ENCODE data around the gene TECPR1. TPM values are rescaled to one million over a fixed set of nuclear protein-coding genes. Genes with fewer than 3 reads are reported as not detected.
A peak's percentile ranks its signal among the peaks of the same experiment; 100 is the strongest.

TECPR1 gene
- total and polyA plus RNA-seq, 2 of the 4 experiments (the other 2 are of a cell fraction): 11.5 to 14.7 TPM

GRCh38 chr7:98284335-98285036, 32.5 kb upstream of the TECPR1 start (continued):
- no peak for TF ChIP-seq ELK1 (IDR thresholded peaks at IDR 0.05; ENCODE audit: borderline replicate concordance, low read depth, low read length)

- Histone ChIP-seq H2BK20ac (ENCODE audit: low read depth, low read length) (no peak overlapping the region), H2BK5ac (ENCODE audit: low read depth, low read length, poor library complexity, severe bottlenecking) (peak overlapping the region; percentile 94), H2BK15ac (ENCODE audit: low read depth, low read length) (peak overlapping the region; percentile 32; the same call in 2 of the 3 replicates), H4K8ac (ENCODE audit: low read depth in 2 of 2, low read length in 2 of 2) (peak overlapping the region in 1 of 2 experiments; percentile 57; a peak in 2 of 4 replicates), H2AK5ac (ENCODE audit: low read depth, low read length) (peak overlapping the region; percentile 46; the same call in 1 of the 2 replicates), H4K20me1 (ENCODE audit: insufficient read depth, low read length) (peaks cover 60% of the 10 kb centered on the region), H3K4me2 (ENCODE audit: low read depth, low read length) (peak overlapping the region; percentile 97), H3K9ac (ENCODE audit: low read depth, low read length) (peak overlapping the region; percentile 94), H3K14ac (replicated peaks; ENCODE audit: low read depth, low read length) (peak overlapping the region; percentile 86), H4K5ac (ENCODE audit: low read depth, low read length) (no peak overlapping the region), H2BK120ac (ENCODE audit: low read depth, low read length) (peak overlapping the region; percentile 45; the same call in 1 of the 2 replicates), H3K56ac (ENCODE audit: extremely low read depth, insufficient read depth, low read length) (no peak overlapping the region), H4K91ac (ENCODE audit: insufficient read depth, low read depth, low read length) (peak overlapping the region; percentile 85), H3K36me3 (ENCODE audit: control insufficient read depth, insufficient read depth, low read length) (peaks cover 25% of the 10 kb centered on the region), H2AFZ (replicated peaks; ENCODE audit: low read length, poor library complexity) (no peak overlapping the region), H2AK9ac (replicated peaks; ENCODE audit: low read depth, low read length, poor library complexity) (peak overlapping the region; percentile 91), H3K79me1 (ENCODE audit: low read depth in 1 of 2, low read length in 2 of 2) (peaks cover 12 to 62% of the 10 kb centered on the region in 2 experiments; a peak in 3 of 4 replicates), H3K9me1 (ENCODE audit: insufficient read depth, low read length) (peaks cover 17% of the 10 kb centered on the region), H3K18ac (ENCODE audit: low read depth, low read length) (no peak overlapping the region), H3K4ac (ENCODE audit: low read depth, low read length) (peak overlapping the region; percentile 92), H3K4me1 (ENCODE audit: control insufficient read depth, insufficient read depth, low read length) (peaks cover 41% of the 10 kb centered on the region), H3K9me3 (ENCODE audit: control insufficient read depth, insufficient read depth, low read length) (no peaks in the 10 kb centered on the region), H3K4me3 (ENCODE audit: insufficient read depth, low read depth, low read length) (peak overlapping the region; percentile 88), H3K23ac (ENCODE audit: low read depth, low read length) (peak overlapping the region; percentile 79; the same call in 1 of the 2 replicates), H3K27ac (ENCODE audit: insufficient read depth, low read length) (peak overlapping the region; percentile 91), H3K27me3 (ENCODE audit: control insufficient read depth, insufficient read depth, low read length) (no peaks in the 10 kb centered on the region)
- no TSS peak for BruUV-seq (replicated peaks)
- in situ Hi-C loops (cut with MboI; ENCODE audit: low sequenced_read_pairs): no loop called here
- CTCF ChIA-PET: interaction anchor here (0.6 kb wide), 1 partner anchor 535 kb away, joined by 4 read pairs; no protein-coding TSS in a partner anchor
- intact Hi-C loops (cut with micrococcal nuclease): no loop called here
- POLR2A ChIA-PET (ENCODE audit: unreplicated experiment): no interaction called here
- ATAC-seq (ENCODE audit: low read depth) (no peak), DNase-seq (no peak)
- dilution Hi-C loops (cut with HindIII; ENCODE audit: low sequenced_read_pairs, unreplicated experiment): no loop called here
- WGBS, 2 experiments (ENCODE audit: extremely low coverage in 2 of 2, insufficient read length in 1 of 2): 87% methylated on average over 3 of the region's 8 CpGs; no CpG with 5 or more reads in 1 of the 2 experiments
- TF ChIP-seq NFE2L2 (IDR thresholded peaks at IDR 0.05; ENCODE audit: low read depth, low read length): no peak
- TF ChIP-seq MXI1 (IDR thresholded peaks at IDR 0.05; ENCODE audit: borderline replicate concordance, low read depth, low read length): no peak
- TF ChIP-seq CHD1 (IDR thresholded peaks at IDR 0.05; ENCODE audit: low read depth, low read length): no peak
- TF ChIP-seq RAD21 (IDR thresholded peaks at IDR 0.05; ENCODE audit: low read length): no peak
- TF ChIP-seq POLR2A (IDR thresholded peaks at IDR 0.05; ENCODE audit: low read depth, low read length): no peak
- no peak for TF ChIP-seq CTCF (conservative IDR thresholded peaks at IDR 0.05; ENCODE audit: low read depth, low read length)
- no peak for TF ChIP-seq FOS (IDR thresholded peaks at IDR 0.05; ENCODE audit: low read depth, low read length)
- TF ChIP-seq USF2 (IDR thresholded peaks at IDR 0.05; ENCODE audit: low read depth, low read length): no peak
- TF ChIP-seq CEBPB (IDR thresholded peaks at IDR 0.05; ENCODE audit: low read depth, low read length): no peak
- no peak for TF ChIP-seq MAZ (IDR thresholded peaks at IDR 0.05; ENCODE audit: borderline replicate concordance, low read depth, low read length)
- no peak for TF ChIP-seq RCOR1 (IDR thresholded peaks at IDR 0.05; ENCODE audit: insufficient replicate concordance, low read length)
- no peak for TF ChIP-seq BHLHE40 (IDR thresholded peaks at IDR 0.05; ENCODE audit: low read depth, low read length)
These were observed 31.8 kb upstream of the TECPR1 start for GRCh38 chr7:98283887-98284222.

Measured in IMR-90 (cell line).